ENCODE measurements around the gene GPC1. TPM values are rescaled to one million over a fixed set of nuclear protein-coding genes. Genes with fewer than 3 reads are reported as not detected.

Gene GPC1
- total RNA-seq, 1 donor from 2014 or later, result 123 TPM

DNA sequence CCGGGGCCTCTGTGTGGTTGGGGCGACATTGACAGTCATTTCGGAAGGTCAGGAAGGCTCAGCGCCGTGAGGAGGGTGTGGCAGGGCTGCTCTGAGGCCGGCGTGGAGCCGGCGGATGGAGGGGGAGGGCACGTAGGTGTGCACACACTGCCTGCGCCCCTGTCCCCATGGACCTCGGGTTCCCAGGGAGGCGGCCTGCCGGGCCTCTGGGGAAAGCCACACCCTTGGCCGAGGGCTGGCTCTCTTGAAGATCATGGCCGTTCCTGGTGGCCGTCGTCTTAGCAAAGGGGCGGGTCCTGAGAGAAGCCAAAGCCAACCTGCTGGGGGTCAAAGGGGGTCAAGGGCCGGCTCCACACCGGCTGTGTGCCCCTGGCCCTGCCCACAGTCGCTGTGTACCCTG lies 11.9 kb downstream of the GPC1 start:
- DNase-seq (ENCODE audit: low spot score in 2 of 2), result no peak
- TF ChIP-seq, protein P1, sequence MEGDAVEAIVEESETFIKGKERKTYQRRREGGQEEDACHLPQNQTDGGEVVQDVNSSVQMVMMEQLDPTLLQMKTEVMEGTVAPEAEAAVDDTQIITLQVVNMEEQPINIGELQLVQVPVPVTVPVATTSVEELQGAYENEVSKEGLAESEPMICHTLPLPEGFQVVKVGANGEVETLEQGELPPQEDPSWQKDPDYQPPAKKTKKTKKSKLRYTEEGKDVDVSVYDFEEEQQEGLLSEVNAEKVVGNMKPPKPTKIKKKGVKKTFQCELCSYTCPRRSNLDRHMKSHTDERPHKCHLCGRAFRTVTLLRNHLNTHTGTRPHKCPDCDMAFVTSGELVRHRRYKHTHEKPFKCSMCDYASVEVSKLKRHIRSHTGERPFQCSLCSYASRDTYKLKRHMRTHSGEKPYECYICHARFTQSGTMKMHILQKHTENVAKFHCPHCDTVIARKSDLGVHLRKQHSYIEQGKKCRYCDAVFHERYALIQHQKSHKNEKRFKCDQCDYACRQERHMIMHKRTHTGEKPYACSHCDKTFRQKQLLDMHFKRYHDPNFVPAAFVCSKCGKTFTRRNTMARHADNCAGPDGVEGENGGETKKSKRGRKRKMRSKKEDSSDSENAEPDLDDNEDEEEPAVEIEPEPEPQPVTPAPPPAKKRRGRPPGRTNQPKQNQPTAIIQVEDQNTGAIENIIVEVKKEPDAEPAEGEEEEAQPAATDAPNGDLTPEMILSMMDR (IDR thresholded peaks at IDR 0.05), result no peak
- Histone ChIP-seq H3K27me3 (no peaks in the 10 kb centered on the region), H3K4me1 (peaks cover 9 to 19% of the 10 kb centered on the region in 2 donors), H3K9me3 (no peaks in the 10 kb centered on the region), H3K4me3 (no peak overlapping the region), H3K27ac (no peak overlapping the region), H3K36me3 (peaks cover 0 to 13% of the 10 kb centered on the region in 2 donors)
- intact Hi-C loops (cut with DNase I), result no loop called here

DNA sequence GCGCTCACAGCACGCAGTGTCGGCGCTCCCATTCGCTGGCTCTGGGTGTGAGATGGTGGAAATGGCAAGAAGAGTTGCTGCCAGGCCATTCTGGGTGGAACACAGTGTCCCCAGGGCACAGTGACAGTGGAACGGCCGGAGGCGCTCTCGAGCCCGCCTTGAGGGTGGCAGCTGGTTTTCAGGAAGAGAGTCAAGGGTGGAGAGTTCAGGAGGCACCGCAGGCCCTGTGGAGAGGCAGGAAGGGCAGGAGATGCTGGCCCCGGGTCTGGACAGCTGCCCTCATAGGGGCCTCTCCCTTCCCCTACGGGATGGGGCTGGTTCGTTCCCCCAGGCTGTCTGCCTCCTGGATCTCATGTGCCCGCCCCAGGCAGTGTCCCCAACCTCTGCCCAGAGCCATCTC lies 12.5 kb downstream of the GPC1 start:
- Histone ChIP-seq H3K27me3 (no peaks in the 10 kb centered on the region), H3K4me3 (no peak overlapping the region), H3K9me3 (no peaks in the 10 kb centered on the region), H3K27ac (no peak overlapping the region), H3K4me1 (peaks cover 10 to 20% of the 10 kb centered on the region in 2 donors), H3K36me3 (peaks cover 0 to 13% of the 10 kb centered on the region in 2 donors)
- TF ChIP-seq, protein P1 (IDR thresholded peaks at IDR 0.05), result no peak
- intact Hi-C loops (cut with DNase I), result no loop called here
- DNase-seq (ENCODE audit: low spot score in 2 of 2), result no peak

GRCh38 chr2:240448387-240449274 lies 13.2 kb downstream of the GPC1 start:
- Histone ChIP-seq H3K4me1 (peaks cover 10 to 20% of the 10 kb centered on the region in 2 donors), H3K9me3 (no peaks in the 10 kb centered on the region), H3K27ac (no peak overlapping the region), H3K27me3 (no peaks in the 10 kb centered on the region), H3K4me3 (no peak overlapping the region), H3K36me3 (peaks cover 0 to 13% of the 10 kb centered on the region in 2 donors)
- intact Hi-C loops (cut with DNase I), result no loop called here
- TF ChIP-seq, protein P1 (IDR thresholded peaks at IDR 0.05), result no peak
- no peak for DNase-seq (ENCODE audit: low spot score in 2 of 2)

DNA sequence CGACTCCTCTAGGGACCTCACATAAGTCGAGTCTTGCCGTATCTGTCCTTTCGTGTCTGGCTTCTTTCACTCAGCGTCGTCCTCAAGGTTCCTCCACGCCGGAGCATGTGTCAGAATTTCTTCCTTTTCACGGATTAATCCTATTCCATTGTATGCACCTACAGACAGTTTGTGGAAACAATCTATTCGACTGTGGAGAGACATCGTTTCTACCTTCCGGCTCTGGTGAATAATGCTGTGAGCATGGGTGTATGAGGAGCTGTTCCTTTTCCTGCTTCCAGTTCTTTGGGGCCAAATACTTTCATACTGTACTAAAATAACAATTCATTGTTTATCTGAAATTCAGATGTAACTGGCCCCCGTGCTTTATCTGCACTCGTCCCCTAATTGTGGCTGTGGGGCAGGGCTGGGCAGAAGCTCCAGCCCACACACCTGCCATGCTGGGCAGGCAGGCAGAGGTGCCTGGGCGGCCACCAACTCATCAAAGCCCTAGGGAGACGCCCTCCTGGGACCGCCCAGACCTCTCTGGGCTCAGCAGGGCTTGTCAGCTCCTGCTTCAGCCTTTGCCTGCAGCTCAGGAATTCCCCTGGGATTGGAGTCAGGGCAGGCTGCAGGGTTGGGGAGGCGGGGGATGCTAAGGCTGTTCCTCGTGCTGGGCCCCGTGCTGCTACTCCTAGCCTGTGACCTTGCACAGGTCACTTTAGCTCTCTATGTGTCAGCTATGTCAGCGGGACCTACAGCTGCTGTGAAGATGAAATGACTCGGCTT lies 14.5 kb downstream of the GPC1 start:
- Histone ChIP-seq H3K27me3 (no peaks in the 10 kb centered on the region), H3K4me3 (no peak overlapping the region), H3K27ac (no peak overlapping the region), H3K4me1 (peaks cover 10 to 22% of the 10 kb centered on the region in 2 donors), H3K9me3 (no peaks in the 10 kb centered on the region), H3K36me3 (peaks cover 0 to 10% of the 10 kb centered on the region in 2 donors)
- TF ChIP-seq, protein P1 (IDR thresholded peaks at IDR 0.05), result no peak
- intact Hi-C loops (cut with DNase I), result no loop called here
- no peak for DNase-seq (ENCODE audit: low spot score in 2 of 2)

DNA sequence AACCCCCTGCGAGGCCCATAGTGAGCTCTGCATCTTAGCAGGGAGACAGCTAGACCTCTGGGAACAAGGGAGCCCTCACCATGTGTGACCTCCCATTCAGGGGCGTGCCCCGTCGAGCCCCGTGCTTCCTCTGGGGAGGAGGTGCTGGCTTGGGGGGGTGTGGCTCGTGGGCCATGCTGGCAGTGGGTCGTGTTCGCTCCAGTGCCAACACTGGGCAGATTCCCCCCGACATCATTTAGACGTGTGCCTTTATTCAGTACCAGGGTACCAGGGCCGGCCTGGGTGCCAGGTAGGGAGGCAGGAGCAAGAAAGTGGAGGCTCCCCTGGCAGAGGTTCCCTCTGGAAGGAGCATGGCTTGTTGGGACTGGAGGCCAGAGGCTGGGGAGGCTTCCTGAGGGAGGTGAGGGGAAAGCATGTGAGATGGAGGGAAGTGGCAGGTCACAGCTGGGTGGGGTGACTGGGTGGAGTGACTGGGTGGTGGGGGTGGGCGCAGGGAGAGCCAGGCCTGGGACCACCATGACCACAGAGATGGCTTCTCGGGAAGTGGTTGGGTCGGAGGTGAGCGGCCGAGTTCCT lies 15.2 kb downstream of the GPC1 start:
- H3K9me3 ChIP-seq, result no peaks in the 10 kb centered on the region
- H3K4me3 ChIP-seq, result no peak overlapping the region
- intact Hi-C loops (cut with DNase I), result no loop called here
- H3K4me1 ChIP-seq, result peaks cover 10 to 25% of the 10 kb centered on the region in 2 donors
- H3K27ac ChIP-seq, result no peak overlapping the region
- peaks cover 0 to 4% of the 10 kb centered on the region in 2 donors for H3K36me3 ChIP-seq
- TF ChIP-seq, protein P1 (IDR thresholded peaks at IDR 0.05), result no peak
- H3K27me3 ChIP-seq, result no peaks in the 10 kb centered on the region
- DNase-seq (ENCODE audit: low spot score in 2 of 2), result no peak
